ENCODE data around the gene PFDN4. TPM values are rescaled to one million over a fixed set of nuclear protein-coding genes. Genes with fewer than 3 reads are reported as not detected.

The PFDN4 gene
- total and polyA plus RNA-seq, 2 experiments from 2014 or later, result 64.5 to 80.1 TPM

- TF ChIP-seq EZH2 (IDR thresholded peaks at IDR 0.05; ENCODE audit: insufficient read depth, poor library complexity, severe bottlenecking) (no peak), EZH2phosphoT487 (IDR thresholded peaks at IDR 0.05; ENCODE audit: insufficient read depth, low read depth) (no peak)
- Histone ChIP-seq H3K9me3 (ENCODE audit: low read depth) (no peaks in the 10 kb centered on the region), H2AFZ (no peak overlapping the region), H3K4me1 (ENCODE audit: insufficient read depth) (no peaks in the 10 kb centered on the region), H3K9ac (no peak overlapping the region), H3K27ac (no peak overlapping the region), H3K4me2 (ENCODE audit: unreplicated experiment) (no peak overlapping the region), H4K20me1 (ENCODE audit: insufficient read depth) (no peaks in the 10 kb centered on the region), H3K79me2 (ENCODE audit: insufficient read depth) (no peaks in the 10 kb centered on the region), H3K4me3 (no peak overlapping the region), H3K27me3 (replicated peaks; ENCODE audit: insufficient read depth) (no peaks in the 10 kb centered on the region), H3F3A (ENCODE audit: insufficient read depth) (no peaks in the 10 kb centered on the region), H3K9me2 (ENCODE audit: insufficient read depth) (no peaks in the 10 kb centered on the region), H3K36me3 (ENCODE audit: low read depth) (no peaks in the 10 kb centered on the region)
- in situ Hi-C loops (cut with MboI), result no loop called here
- WGBS, 2 experiments (ENCODE audit: low coverage in 1 of 2, low lambda C conversion rate in 2 of 2, missing lambda C conversion rate in 2 of 2), result 82 to 84% methylated on average over 9 of the region's 9 CpGs
- DNase-seq, result no peak
Measured at GRCh38 chr20:54165014-54165413, 42.9 kb upstream of the PFDN4 start.

GRCh38 chr20:54165803-54166202, 42.1 kb upstream of the PFDN4 start:
- 82% methylated on average over 2 of the region's 2 CpGs for WGBS, 2 experiments (ENCODE audit: low coverage in 1 of 2, low lambda C conversion rate in 2 of 2, missing lambda C conversion rate in 2 of 2)
- no peak for DNase-seq

GRCh38 chr20:54166987-54167662, 40.8 kb upstream of the PFDN4 start:
- H3K4me2 ChIP-seq (ENCODE audit: unreplicated experiment), result no peak overlapping the region
- no peak for DNase-seq
- H3K79me2 ChIP-seq (ENCODE audit: insufficient read depth), result no peaks in the 10 kb centered on the region
- no peaks in the 10 kb centered on the region for H4K20me1 ChIP-seq (ENCODE audit: insufficient read depth)
- H3K4me3 ChIP-seq, result no peak overlapping the region
- H3K27ac ChIP-seq, result no peak overlapping the region
- in situ Hi-C loops (cut with MboI), result no loop called here
- H3K4me1 ChIP-seq (ENCODE audit: insufficient read depth), result no peaks in the 10 kb centered on the region
- no peaks in the 10 kb centered on the region for H3K9me3 ChIP-seq (ENCODE audit: low read depth)
- TF ChIP-seq EZH2 (IDR thresholded peaks at IDR 0.05; ENCODE audit: insufficient read depth, poor library complexity, severe bottlenecking), result no peak
- no peak for TF ChIP-seq EZH2phosphoT487 (IDR thresholded peaks at IDR 0.05; ENCODE audit: insufficient read depth, low read depth)
- no peaks in the 10 kb centered on the region for H3K9me2 ChIP-seq (ENCODE audit: insufficient read depth)
- no peak overlapping the region for H2AFZ ChIP-seq
- H3K27me3 ChIP-seq (replicated peaks; ENCODE audit: insufficient read depth), result peaks cover 11% of the 10 kb centered on the region
- no peaks in the 10 kb centered on the region for H3F3A ChIP-seq (ENCODE audit: insufficient read depth)
- H3K9ac ChIP-seq, result no peak overlapping the region
- H3K36me3 ChIP-seq (ENCODE audit: low read depth), result no peaks in the 10 kb centered on the region
- 85 to 87% methylated on average over 7 of the region's 7 CpGs for WGBS, 2 experiments (ENCODE audit: low coverage in 1 of 2, low lambda C conversion rate in 2 of 2, missing lambda C conversion rate in 2 of 2)

More at GRCh38 chr20:54165803-54166202, 42.1 kb upstream of the PFDN4 start:
- TF ChIP-seq EZH2 (IDR thresholded peaks at IDR 0.05; ENCODE audit: insufficient read depth, poor library complexity, severe bottlenecking) (no peak), EZH2phosphoT487 (IDR thresholded peaks at IDR 0.05; ENCODE audit: insufficient read depth, low read depth) (no peak)
- Histone ChIP-seq H3K9ac (no peak overlapping the region), H3K27me3 (replicated peaks; ENCODE audit: insufficient read depth) (no peaks in the 10 kb centered on the region), H3K9me3 (ENCODE audit: low read depth) (no peaks in the 10 kb centered on the region), H3F3A (ENCODE audit: insufficient read depth) (no peaks in the 10 kb centered on the region), H3K4me2 (ENCODE audit: unreplicated experiment) (no peak overlapping the region), H3K4me1 (ENCODE audit: insufficient read depth) (no peaks in the 10 kb centered on the region), H2AFZ (no peak overlapping the region), H3K36me3 (ENCODE audit: low read depth) (no peaks in the 10 kb centered on the region), H3K4me3 (no peak overlapping the region), H4K20me1 (ENCODE audit: insufficient read depth) (no peaks in the 10 kb centered on the region), H3K79me2 (ENCODE audit: insufficient read depth) (no peaks in the 10 kb centered on the region), H3K27ac (no peak overlapping the region), H3K9me2 (ENCODE audit: insufficient read depth) (no peaks in the 10 kb centered on the region)
- in situ Hi-C loops (cut with MboI), result no loop called here

GRCh38 chr20:54167909-54168872, 39.7 kb upstream of the PFDN4 start:
- no peaks in the 10 kb centered on the region for H3K9me2 ChIP-seq (ENCODE audit: insufficient read depth)
- in situ Hi-C loops (cut with MboI), result no loop called here
- H3K4me3 ChIP-seq, result no peak overlapping the region
- no peak overlapping the region for H2AFZ ChIP-seq
- no peaks in the 10 kb centered on the region for H3K79me2 ChIP-seq (ENCODE audit: insufficient read depth)
- H3K36me3 ChIP-seq (ENCODE audit: low read depth), result no peaks in the 10 kb centered on the region
- no peak overlapping the region for H3K4me2 ChIP-seq (ENCODE audit: unreplicated experiment)
- no peaks in the 10 kb centered on the region for H3K4me1 ChIP-seq (ENCODE audit: insufficient read depth)
- peak; percentile 53 for DNase-seq
- H3K27me3 ChIP-seq (replicated peaks; ENCODE audit: insufficient read depth), result peaks cover 22% of the 10 kb centered on the region
- 69 to 70% methylated on average over 11 of the region's 11 CpGs for WGBS, 2 experiments (ENCODE audit: low coverage in 1 of 2, low lambda C conversion rate in 2 of 2, missing lambda C conversion rate in 2 of 2)
- H3K27ac ChIP-seq, result no peak overlapping the region
- no peaks in the 10 kb centered on the region for H3F3A ChIP-seq (ENCODE audit: insufficient read depth)
- H3K9ac ChIP-seq, result no peak overlapping the region
- TF ChIP-seq EZH2phosphoT487 (IDR thresholded peaks at IDR 0.05; ENCODE audit: insufficient read depth, low read depth) (no peak), EZH2 (IDR thresholded peaks at IDR 0.05; ENCODE audit: insufficient read depth, poor library complexity, severe bottlenecking) (no peak)
- no peaks in the 10 kb centered on the region for H3K9me3 ChIP-seq (ENCODE audit: low read depth)
- H4K20me1 ChIP-seq (ENCODE audit: insufficient read depth), result no peaks in the 10 kb centered on the region

All from GM23248 (cell line).